CD4-positive, alpha-beta T cell treated with Interleukin-4 for 4 hours (primary cell): ENCODE data around the gene TMEM255B.
"Not testable (repeated sequence)": the region's sequence is repeated elsewhere in the genome, so short reads cannot be mapped to it uniquely, and the experiment has no call there.

Source experiments
- DNase-seq: peaks from one replicate; pipeline ENCODE4 v3.0.0-alpha.2; 2020

TMEM255B gene

DNA sequence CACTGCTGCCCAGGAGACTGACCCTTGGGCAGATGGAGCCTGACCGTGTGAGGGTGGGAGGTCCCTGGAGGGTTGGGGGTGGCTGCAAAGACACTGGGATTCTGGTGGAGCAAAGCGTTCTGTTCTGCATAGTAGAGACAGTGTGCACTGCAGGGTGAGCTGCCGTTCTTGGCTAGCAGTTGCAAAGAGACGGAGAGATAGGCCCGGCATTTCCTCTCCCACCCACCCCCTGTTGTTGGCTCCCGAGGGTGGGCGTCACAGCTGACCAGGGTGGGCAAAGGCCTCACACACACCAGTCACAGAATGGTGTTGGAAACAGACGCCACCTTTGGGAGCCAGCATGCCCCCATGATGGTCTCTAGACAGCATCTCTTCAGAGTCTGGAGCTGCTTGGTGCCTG lies 11.4 kb downstream of the TMEM255B start:
- DNase-seq = no peak

DNA sequence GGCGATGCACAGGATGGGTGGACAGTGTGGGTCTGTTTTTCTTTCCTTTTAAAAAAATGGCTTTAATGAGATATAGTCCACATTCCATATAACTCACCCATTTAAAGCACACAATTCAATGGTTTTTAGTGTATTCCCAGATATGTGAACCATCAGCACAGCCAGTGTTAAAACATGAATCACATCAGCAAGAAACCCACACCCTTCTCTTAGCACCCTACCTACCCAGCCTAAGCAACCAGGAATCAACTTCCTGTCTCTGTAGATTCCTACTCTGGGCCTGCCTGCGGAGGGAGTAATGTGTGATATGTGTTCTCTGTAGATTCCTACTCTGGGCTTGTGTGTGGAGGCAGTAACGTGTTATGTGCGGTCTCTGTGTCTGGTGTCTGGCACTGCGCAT lies 11.9 kb downstream of the TMEM255B start:
- DNase-seq = no peak

- peak; percentile 3 for DNase-seq
These were observed 12.8 kb downstream of the TMEM255B start for GRCh38 chr13:113771709-113772331.

- no peak for DNase-seq
These were observed 15.4 kb downstream of the TMEM255B start for GRCh38 chr13:113774177-113775107.

GRCh38 chr13:113775451-113776145 lies 16.6 kb downstream of the TMEM255B start:
- DNase-seq = no peak

GRCh38 chr13:113776231-113777125 lies 17.5 kb downstream of the TMEM255B start:
- DNase-seq = no peak

GRCh38 chr13:113777311-113778260 lies 18.6 kb downstream of the TMEM255B start:
- DNase-seq = no peak

GRCh38 chr13:113781571-113781970 lies 22.5 kb downstream of the TMEM255B start:
- DNase-seq = no peak

- no peak for DNase-seq
These were observed 23.4 kb downstream of the TMEM255B start for GRCh38 chr13:113782472-113782871.

DNA sequence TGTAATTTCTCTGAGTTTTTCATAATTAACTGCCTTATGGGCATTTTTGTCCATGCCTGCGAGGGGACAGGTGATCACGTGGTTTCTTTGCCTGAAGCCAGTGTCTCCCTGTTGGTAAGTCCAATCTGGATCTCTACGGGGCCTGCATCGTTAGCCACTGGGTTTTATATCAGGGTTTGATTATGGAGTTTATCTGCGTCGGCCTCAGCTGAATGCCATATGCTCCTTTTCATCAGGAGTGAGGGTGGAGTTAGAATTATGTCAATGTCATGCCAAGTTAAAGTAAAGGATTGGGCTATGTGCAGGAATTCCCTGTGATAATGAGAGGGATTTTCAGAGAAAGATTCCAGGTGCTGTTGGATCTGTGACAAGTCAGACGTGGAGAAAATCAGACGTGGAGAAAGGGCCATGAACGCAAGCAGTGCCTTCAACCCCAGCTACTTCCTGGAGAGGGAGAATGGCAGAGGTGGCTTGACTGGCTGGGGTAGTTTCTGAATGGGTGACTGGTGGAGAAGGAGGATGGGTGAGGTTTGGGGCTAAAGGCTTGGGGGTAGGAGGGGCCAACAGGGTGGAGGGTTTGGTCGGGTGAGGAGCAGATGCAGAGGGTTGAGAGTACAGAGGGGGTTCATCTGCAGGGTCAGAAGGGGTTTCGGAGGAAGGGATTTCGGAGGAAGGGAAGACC lies 24.3 kb downstream of the TMEM255B start:
- DNase-seq = no peak

DNA sequence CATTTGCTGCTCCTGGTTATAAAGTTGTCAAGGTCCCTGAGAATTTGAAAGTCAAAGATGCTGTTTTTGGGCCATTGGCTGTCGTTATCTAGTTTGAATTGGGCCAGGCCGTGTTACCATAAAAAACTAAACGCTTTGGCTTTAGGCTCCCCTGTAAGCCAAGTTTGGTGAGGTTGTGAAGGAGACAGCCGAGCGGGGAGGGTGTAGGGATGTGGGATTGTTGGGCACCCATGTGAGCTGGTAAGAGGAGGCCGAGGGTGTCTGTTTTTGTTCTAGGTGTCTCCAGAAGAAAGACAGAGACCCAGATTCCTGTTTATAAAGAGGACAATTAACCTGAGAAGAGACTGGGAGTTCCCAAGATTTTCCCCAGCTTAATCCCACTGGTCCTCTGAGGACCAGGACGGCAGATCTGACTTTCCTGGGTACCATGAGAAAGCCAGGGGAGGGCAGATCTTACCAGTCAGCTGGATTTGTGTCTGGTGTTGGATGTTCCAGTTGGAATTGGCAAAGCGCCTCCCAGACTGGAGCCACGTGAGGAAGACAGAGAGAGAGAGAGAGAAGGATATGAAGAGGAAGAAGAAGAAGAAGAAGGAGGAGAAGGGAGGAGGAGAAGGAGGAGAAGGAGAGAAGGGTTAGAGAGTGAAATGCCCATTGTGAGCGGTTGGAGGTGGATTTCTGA lies 25.1 kb downstream of the TMEM255B start:
- DNase-seq = no peak

- DNase-seq = no peak
These were observed 25.6 kb downstream of the TMEM255B start for GRCh38 chr13:113784645-113785024.

GRCh38 chr13:113785051-113786010 lies 26.3 kb downstream of the TMEM255B start:
- DNase-seq = no peak

GRCh38 chr13:113786262-113786841 lies 27.3 kb downstream of the TMEM255B start:
- DNase-seq = no peak

DNA sequence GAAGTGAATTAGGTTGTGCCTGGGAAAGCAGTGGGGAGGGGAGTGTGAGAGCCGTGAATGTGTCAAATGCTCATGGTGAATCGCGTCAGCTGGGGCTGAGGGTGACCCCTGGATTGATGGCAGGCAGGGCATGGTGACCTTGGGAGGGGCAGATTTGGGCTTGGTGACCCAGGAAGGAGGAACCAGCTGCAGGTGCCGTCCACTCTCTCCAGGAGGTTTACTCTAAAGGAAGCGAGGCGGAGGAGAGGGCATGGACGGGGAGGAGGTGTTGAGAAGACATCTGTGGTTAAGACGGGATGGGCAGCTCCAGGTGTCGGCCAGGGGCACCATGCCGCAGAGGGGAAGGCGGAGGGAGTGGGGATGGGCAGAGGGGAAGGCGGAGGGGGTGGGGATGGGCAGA lies 28.7 kb downstream of the TMEM255B start:
- no peak for DNase-seq

DNA sequence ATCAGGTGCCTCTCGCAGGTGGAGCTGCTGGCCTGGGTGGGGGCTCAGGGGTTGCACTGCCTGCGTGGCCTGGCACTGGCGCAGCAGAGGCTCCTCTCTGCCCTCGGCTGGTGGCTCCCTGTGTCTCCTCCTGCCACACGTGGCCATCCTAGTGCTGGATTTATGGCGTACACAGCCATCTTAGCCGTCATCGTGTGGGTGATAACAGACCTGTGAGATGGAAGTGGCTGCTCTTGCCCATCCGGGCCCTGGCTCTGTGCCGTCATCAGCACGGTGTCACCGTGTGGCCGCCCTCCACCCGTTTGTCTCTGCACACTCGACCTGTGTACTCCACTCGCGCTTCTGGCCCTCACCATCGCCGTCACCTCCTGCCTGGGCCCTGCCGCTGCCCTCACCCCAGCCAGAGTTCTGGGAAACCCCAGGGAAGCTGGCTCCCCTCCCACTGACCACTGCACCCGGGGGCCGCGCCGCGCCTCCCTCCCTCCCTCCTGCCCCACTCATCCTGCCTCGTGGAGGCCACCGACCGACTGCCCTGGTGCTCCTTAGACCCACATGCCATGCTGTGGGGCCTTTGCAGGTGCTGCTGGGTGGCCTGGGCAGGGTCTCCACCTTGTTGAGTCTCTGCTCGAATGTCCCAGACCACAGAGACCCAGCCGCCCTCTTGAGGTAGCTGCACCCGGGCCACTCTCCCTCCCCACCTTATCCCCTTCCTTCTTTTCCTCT lies 29.5 kb downstream of the TMEM255B start:
- DNase-seq = no peak

- DNase-seq = no peak
These were observed 30.1 kb downstream of the TMEM255B start for GRCh38 chr13:113789167-113789566.

GRCh38 chr13:113789931-113790330 lies 30.9 kb downstream of the TMEM255B start:
- not testable (repeated sequence) for DNase-seq
